Middle frontal gyrus (tissue), 1 donor: Measurements from ENCODE around the gene DHRS11.

ENCODE experiments used
- DNase-seq: peaks from one replicate; pipeline ENCODE4 v3.0.0-alpha.2; 2015; ENCODE audit warnings: low spot score; ENCODE audit errors: extremely low spot score

The DHRS11 gene

DNA sequence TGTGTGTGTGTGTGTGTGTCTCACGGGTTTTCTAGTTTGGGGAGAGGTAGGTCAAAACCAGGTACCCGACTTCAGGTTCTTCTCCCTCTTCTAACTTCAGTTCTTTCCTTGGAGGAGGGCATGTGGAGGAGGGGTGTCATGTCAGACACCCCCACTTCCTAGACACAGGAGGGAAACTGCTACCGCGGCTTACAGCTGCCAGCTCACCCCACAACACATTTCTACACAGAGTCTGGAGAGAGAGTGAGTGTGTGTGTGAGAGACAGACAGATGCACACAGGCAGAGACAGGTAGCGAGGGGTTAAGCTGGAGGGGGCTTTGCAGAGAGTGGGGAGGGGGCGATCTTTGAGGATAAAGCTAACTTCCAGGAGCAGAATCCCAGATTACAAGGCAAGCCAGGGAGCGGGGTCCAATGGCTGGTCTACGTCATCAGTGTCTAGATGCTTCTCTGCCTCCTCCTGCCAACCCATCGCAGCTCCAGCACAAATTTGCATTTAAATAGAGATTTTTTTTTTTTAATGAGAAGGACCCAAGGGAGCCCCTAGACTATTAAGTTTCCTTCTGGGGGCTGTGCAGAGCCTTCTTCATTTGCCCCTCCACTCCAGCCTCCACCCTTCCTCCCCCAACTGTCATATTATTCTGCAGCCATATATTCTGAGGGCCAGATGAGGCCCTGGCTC is 58.6 kb downstream of the DHRS11 start:
- no peak for DNase-seq
